Endothelial cell of umbilical vein (primary cell): Measurements from ENCODE around the gene TCERG1L.

Experiments
- CTCF ChIP-seq, 2 donors: IDR thresholded peaks; 1 replicate in 1 of 2; 2 replicates in 1 of 2; pipeline ENCODE4 v1.5.1; 2011; ENCODE audit warnings: low read length in 2 of 2, mild to moderate bottlenecking in 2 of 2, moderate library complexity in 2 of 2, control low read depth in 1 of 2, inconsistent platforms in 1 of 2, low read depth in 1 of 2; ENCODE audit not compliant: insufficient read depth in 1 of 2; ENCODE audit errors: extremely low read depth in 1 of 2
- POLR2A ChIP-seq: IDR thresholded peaks from 2 replicates; pipeline ENCODE4 v1.6.1; 2012; ENCODE audit warnings: low read depth, mild to moderate bottlenecking, control low read depth, low read length
- TF ChIP-seq, protein P1 (sequence below): IDR thresholded peaks from 2 replicates; pipeline ENCODE4 v1.6.1; 2011; ENCODE audit not compliant: insufficient read depth, insufficient read length

GRCh38 chr10:131207584-131208532 is 103.7 kb downstream of the TCERG1L start:
- TF ChIP-seq CTCF (IDR thresholded peaks at IDR 0.05; ENCODE audit: extremely low read depth in 1 of 2, insufficient read depth in 1 of 2, low read depth in 1 of 2, low read length in 2 of 2): no peak
- TF ChIP-seq POLR2A: no peak
- TF ChIP-seq, protein P1, sequence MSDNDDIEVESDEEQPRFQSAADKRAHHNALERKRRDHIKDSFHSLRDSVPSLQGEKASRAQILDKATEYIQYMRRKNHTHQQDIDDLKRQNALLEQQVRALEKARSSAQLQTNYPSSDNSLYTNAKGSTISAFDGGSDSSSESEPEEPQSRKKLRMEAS: no peak
